Keratinocyte (primary cell): ENCODE data around the gene HPN. TPM values are rescaled to one million over a fixed set of nuclear protein-coding genes. Genes with fewer than 3 reads are reported as not detected.

Experiments
- DNase-seq: peaks from one replicate; pipeline ENCODE4 v3.0.0-alpha.2; 2011; ENCODE audit warnings: low read depth, missing footprints, low spot score
- FAIRE-seq: peaks from 2 replicates; lab custom pipeline; 2011; peaks lifted over from hg19 to GRCh38; lab: Jason Lieb, UNC
- H2AFZ ChIP-seq: 2 replicates; pipeline ENCODE4 v1.6.0; 2012; ENCODE audit warnings: low read length, control low read depth, inconsistent platforms; ENCODE audit not compliant: control insufficient read depth
- H3K27ac ChIP-seq: 2 replicates; pipeline ENCODE4 v1.5.1; 2011; ENCODE audit warnings: low read length; ENCODE audit not compliant: control insufficient read depth, insufficient read depth
- H3K27me3 ChIP-seq: 3 replicates; pipeline ENCODE4 v1.6.0; 2011; ENCODE audit warnings: low read length; ENCODE audit not compliant: control insufficient read depth, insufficient read depth; ENCODE audit errors: extremely low read depth
- H3K36me3 ChIP-seq, 2 experiments: 2 replicates in 1 of 2; 3 replicates in 1 of 2; pipeline ENCODE4 v1.5.1; 2011; ENCODE audit warnings: low read length in 2 of 2, mild to moderate bottlenecking in 1 of 2; ENCODE audit not compliant: control insufficient read depth in 2 of 2, insufficient read depth in 2 of 2; ENCODE audit errors: extremely low read depth in 1 of 2
- H3K4me1 ChIP-seq: 3 replicates; pipeline ENCODE4 v1.5.1; 2011; ENCODE audit warnings: low read length; ENCODE audit not compliant: control insufficient read depth, insufficient read depth; ENCODE audit errors: extremely low read depth
- H3K4me2 ChIP-seq: 3 replicates; pipeline ENCODE4 v1.6.0; 2011; ENCODE audit warnings: low read depth, low read length; ENCODE audit not compliant: control insufficient read depth, insufficient read depth; ENCODE audit errors: extremely low read depth
- H3K4me3 ChIP-seq, 3 experiments: fragments of 200-600 bp in 1 of 3; sonication (generic) in 1 of 3; 2 replicates in 2 of 3; 3 replicates in 1 of 3; pipeline ENCODE4 v1.5.1; 2011 to 2016; ENCODE audit warnings: low read length in 3 of 3, mild to moderate bottlenecking in 3 of 3, control low read depth in 2 of 3, inconsistent platforms in 1 of 3, low read depth in 1 of 3, mixed read lengths in 1 of 3, mixed run types in 1 of 3, moderate library complexity in 1 of 3; ENCODE audit not compliant: control insufficient read depth in 2 of 3, insufficient read depth in 2 of 3; ENCODE audit errors: extremely low read depth in 1 of 3
- H3K79me2 ChIP-seq: 2 replicates; pipeline ENCODE4 v1.6.0; 2012; ENCODE audit warnings: low read length; ENCODE audit not compliant: control insufficient read depth, insufficient read depth
- H3K9ac ChIP-seq: 3 replicates; pipeline ENCODE4 v1.6.0; 2011; ENCODE audit warnings: low read length; ENCODE audit not compliant: control insufficient read depth, insufficient read depth; ENCODE audit errors: extremely low read depth
- H3K9me1 ChIP-seq: 3 replicates; pipeline ENCODE4 v1.6.0; 2011; ENCODE audit warnings: low read length; ENCODE audit not compliant: control insufficient read depth, insufficient read depth; ENCODE audit errors: extremely low read depth
- H3K9me3 ChIP-seq: 2 replicates; pipeline ENCODE4 v1.5.1; 2012; ENCODE audit warnings: low read depth, low read length; ENCODE audit not compliant: control insufficient read depth
- H4K20me1 ChIP-seq: 3 replicates; pipeline ENCODE4 v1.6.0; 2011; ENCODE audit warnings: low read length; ENCODE audit not compliant: control insufficient read depth, insufficient read depth; ENCODE audit errors: extremely low read depth
- EZH2 ChIP-seq: IDR thresholded peaks from one replicate; pipeline ENCODE4 v1.6.1; 2012; ENCODE audit warnings: inconsistent platforms, mild to moderate bottlenecking, low read length, moderate library complexity
- dilution Hi-C: fragments of 300-500 bp; cut with MboI; formaldehyde crosslinking; loops from one replicate; pipeline ENCODE4 v1.7.0; 2020; ENCODE audit warnings: low sequenced_read_pairs; ENCODE audit not compliant: extremely low pct_ligation_motif_present
- polyA plus RNA-seq, 5 experiments: library from polyadenylated mRNA; depleted of rRNA in 3 of 5; stranded (reverse) in 3 of 5; stranded (forward) in 1 of 5; unstranded in 1 of 5; fragments of >200 nt; gene quantifications; 1 replicate in 1 of 5; 2 replicates in 3 of 5; 3 replicates in 1 of 5; pipeline versions ENCODE4 v1.2.1 to v1.2.3, GENCODE V29; 2011 to 2012; ENCODE audit warnings: missing spikeins in 2 of 5, low read depth in 1 of 5, low replicate concordance in 1 of 5
- TF ChIP-seq, protein P1 (sequence below), 3 experiments: IDR thresholded peaks in 1 of 3; conservative IDR thresholded peaks in 1 of 3; optimal IDR thresholded peaks in 1 of 3; 2 replicates in 2 of 3; 3 replicates in 1 of 3; pipeline versions ENCODE3 to v1.5.1; 2011; ENCODE audit warnings: low read length in 3 of 3, mild to moderate bottlenecking in 3 of 3, moderate library complexity in 2 of 3, control low read depth in 1 of 3, inconsistent platforms in 1 of 3; ENCODE audit not compliant: insufficient read depth in 2 of 3; ENCODE audit errors: extremely low read depth in 1 of 3

Gene HPN
- polyA plus RNA-seq, 1 donor (not counting 4 experiments of a cell fraction or from before 2014, with no cell fraction given) = not detected

DNA sequence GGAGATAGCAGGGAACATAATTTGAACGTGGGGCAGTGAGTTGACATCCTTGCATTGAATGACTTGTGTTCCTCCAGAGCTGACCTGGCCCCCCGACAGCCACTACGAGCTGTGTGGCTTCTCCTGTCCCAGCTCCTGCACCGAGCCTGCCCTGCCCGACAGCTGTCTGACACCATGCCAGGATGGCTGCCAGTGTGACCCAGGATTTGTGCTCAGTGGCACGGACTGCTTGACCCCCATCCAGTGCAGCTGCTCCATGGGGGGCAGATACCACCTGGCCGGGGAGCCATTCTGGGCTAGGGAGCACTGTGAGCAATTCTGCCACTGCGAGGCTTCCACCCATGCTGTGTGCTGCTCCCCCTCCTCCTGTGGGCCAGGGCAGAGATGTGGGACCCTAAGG, 44.9 kb downstream of the HPN start:
- dilution Hi-C loops = no loop called here
- H3K36me3 ChIP-seq = no peaks in the 10 kb centered on the region
- H3K79me2 ChIP-seq = no peaks in the 10 kb centered on the region
- no peaks in the 10 kb centered on the region for H3K27me3 ChIP-seq
- TF ChIP-seq, protein P1, sequence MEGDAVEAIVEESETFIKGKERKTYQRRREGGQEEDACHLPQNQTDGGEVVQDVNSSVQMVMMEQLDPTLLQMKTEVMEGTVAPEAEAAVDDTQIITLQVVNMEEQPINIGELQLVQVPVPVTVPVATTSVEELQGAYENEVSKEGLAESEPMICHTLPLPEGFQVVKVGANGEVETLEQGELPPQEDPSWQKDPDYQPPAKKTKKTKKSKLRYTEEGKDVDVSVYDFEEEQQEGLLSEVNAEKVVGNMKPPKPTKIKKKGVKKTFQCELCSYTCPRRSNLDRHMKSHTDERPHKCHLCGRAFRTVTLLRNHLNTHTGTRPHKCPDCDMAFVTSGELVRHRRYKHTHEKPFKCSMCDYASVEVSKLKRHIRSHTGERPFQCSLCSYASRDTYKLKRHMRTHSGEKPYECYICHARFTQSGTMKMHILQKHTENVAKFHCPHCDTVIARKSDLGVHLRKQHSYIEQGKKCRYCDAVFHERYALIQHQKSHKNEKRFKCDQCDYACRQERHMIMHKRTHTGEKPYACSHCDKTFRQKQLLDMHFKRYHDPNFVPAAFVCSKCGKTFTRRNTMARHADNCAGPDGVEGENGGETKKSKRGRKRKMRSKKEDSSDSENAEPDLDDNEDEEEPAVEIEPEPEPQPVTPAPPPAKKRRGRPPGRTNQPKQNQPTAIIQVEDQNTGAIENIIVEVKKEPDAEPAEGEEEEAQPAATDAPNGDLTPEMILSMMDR (optimal IDR thresholded peaks at IDR 0.05 in 1 of 3, IDR thresholded peaks at IDR 0.05 in 1 of 3, conservative IDR thresholded peaks at IDR 0.05 in 1 of 3; ENCODE audit: extremely low read depth in 1 of 3, insufficient read depth in 2 of 3, low read length in 3 of 3) = no peak
- no peak for TF ChIP-seq EZH2
- no peak overlapping the region for H3K4me3 ChIP-seq
- peaks cover 15% of the 10 kb centered on the region for H3K4me1 ChIP-seq
- H3K9me1 ChIP-seq = no peaks in the 10 kb centered on the region
- no peak for FAIRE-seq
- H3K27ac ChIP-seq = no peak overlapping the region
- H3K9ac ChIP-seq = no peak overlapping the region
- DNase-seq = no peak
- H2AFZ ChIP-seq = no peak overlapping the region
- no peaks in the 10 kb centered on the region for H4K20me1 ChIP-seq
- no peaks in the 10 kb centered on the region for H3K9me3 ChIP-seq
- no peak overlapping the region for H3K4me2 ChIP-seq

DNA sequence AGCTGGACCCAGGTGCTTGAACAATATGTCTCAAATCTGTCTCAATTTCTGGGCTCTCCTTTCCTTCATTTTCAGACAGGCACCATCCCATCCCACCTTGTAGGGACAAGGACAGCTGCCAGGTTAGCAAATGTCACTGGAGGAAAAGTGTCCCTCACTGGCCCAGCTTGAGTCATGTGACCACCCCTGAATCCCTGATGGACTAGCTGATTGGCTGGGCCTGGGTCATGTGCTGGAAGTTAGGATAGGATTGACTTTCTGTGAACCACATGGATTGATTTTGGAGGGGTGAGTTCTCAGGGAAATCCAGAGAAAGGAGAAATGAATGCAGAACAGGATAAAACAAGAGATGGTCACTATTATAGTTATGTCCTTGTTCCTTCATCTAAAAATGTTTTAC, 45.9 kb downstream of the HPN start:
- Histone ChIP-seq H3K9me1 (no peaks in the 10 kb centered on the region), H3K4me1 (peaks cover 15% of the 10 kb centered on the region), H3K27ac (no peak overlapping the region), H3K9ac (no peak overlapping the region), H3K27me3 (no peaks in the 10 kb centered on the region), H2AFZ (no peak overlapping the region), H3K9me3 (no peaks in the 10 kb centered on the region), H3K79me2 (no peaks in the 10 kb centered on the region), H3K4me3 (no peak overlapping the region), H3K36me3 (no peaks in the 10 kb centered on the region), H4K20me1 (no peaks in the 10 kb centered on the region), H3K4me2 (no peak overlapping the region)
- dilution Hi-C loops = no loop called here
- no peak for DNase-seq
- no peak for FAIRE-seq
- TF ChIP-seq, protein P1 (optimal IDR thresholded peaks at IDR 0.05 in 1 of 3, IDR thresholded peaks at IDR 0.05 in 1 of 3, conservative IDR thresholded peaks at IDR 0.05 in 1 of 3; ENCODE audit: extremely low read depth in 1 of 3, insufficient read depth in 2 of 3, low read length in 3 of 3) = no peak
- no peak for TF ChIP-seq EZH2
